ENCODE results near the gene PGM5. TPM values are rescaled to one million over a fixed set of nuclear protein-coding genes. Genes with fewer than 3 reads are reported as not detected.
"Not testable (repeated sequence)": the region's sequence is repeated elsewhere in the genome, so short reads cannot be mapped to it uniquely, and the experiment has no call there.

The PGM5 gene
- total RNA-seq = 35.2 and 38.8 TPM in 2 replicates
- polyA plus RNA-seq = 2.5 and 4.0 TPM in 2 replicates

DNA sequence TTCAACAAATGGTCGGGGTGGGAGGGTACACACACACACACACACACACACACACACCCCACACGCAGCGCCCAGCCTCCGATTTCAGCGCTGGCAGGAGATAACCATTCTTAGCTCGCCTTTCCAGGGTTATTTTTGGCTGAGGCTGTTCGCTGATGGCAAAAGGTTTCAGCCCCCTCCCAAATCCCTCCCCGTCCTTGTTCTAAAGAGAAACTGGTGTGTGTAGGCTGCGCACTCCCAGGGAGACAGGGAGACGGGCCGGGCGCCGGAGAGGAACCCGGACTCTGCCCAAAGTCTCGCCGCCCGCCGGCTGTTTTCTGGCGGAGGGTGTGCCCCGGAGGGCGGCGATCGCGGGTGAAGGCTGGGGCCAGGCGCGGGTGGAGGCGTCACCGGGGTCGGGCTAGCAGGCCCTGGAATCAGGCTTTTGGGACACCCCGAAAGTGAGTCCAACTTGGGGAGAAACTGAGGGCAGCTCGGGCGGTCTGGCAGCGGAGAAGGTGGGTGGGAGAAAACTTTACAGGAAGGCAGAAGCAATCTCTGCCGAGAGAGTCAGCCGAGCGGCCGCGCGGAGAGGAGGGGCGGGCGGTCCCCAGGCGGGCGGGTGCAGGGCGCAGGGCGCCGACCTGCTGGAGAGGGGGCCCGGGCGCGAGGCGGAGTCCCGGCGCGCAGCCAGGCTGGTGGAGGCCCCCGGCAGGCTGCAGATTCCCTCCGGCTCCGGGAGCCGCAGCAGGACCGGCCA, at the start of gene PGM5:
Gene PGM5 (plus strand): TSS at position 232 of the 739 bp plus-strand sequence. CDS start 517 bp downstream, outside the sequence.
- H3K4me3 ChIP-seq = peak within 1 kb of the TSS; percentile 96
- H3K9me2 ChIP-seq (replicated peaks; ENCODE audit: insufficient read depth); H3K4me1 ChIP-seq (ENCODE audit: insufficient read depth); H3K9me3 ChIP-seq (ENCODE audit: low read depth); H4K20me1 ChIP-seq (ENCODE audit: insufficient read depth, poor library complexity, severe bottlenecking); H3K27me3 ChIP-seq; H3K79me2 ChIP-seq; H3K36me3 ChIP-seq (replicated peaks; ENCODE audit: insufficient read depth, low read depth): not testable (repeated sequence)
- peak within 1 kb of the TSS; percentile 77 for H3K27ac ChIP-seq
- H3K4me2 ChIP-seq = peak within 1 kb of the TSS; percentile 81
- peak; percentile 23 for DNase-seq (ENCODE audit: low spot score)
- peak within 1 kb of the TSS; percentile 87 for H2AFZ ChIP-seq
- 4% methylated on average over 39 of the region's 58 CpGs for WGBS (ENCODE audit: low lambda C conversion rate, missing lambda C conversion rate)

DNA sequence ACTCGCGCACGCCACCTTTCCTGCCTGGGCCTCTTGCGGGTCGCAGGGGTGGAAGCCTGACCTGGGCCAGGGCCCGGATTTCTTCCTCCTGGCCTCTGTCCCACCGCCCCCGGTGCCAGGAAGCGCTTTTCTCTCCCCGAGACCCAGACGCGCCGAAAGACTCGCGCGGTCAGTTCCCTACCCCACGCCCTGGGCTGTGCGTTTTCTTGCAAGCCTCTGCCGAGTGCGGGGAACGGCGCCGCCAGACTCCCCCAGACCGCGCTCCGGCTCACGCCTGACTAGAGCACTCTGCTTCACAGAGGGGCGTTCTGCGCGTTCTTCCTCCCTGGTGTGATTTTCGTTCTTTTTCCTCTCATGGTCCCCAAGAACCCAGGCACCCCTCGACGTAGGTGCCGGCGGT, 49.3 kb upstream of the PGM5 start:
- not testable (repeated sequence) for DNase-seq (ENCODE audit: low spot score); H3K9me2 ChIP-seq (replicated peaks; ENCODE audit: insufficient read depth); H3K27me3 ChIP-seq; H3K27ac ChIP-seq; H3K4me1 ChIP-seq (ENCODE audit: insufficient read depth); H3K79me2 ChIP-seq; H4K20me1 ChIP-seq (ENCODE audit: insufficient read depth, poor library complexity, severe bottlenecking); H3K36me3 ChIP-seq (replicated peaks; ENCODE audit: insufficient read depth, low read depth); H3K4me2 ChIP-seq; H3K9me3 ChIP-seq (ENCODE audit: low read depth); H3K4me3 ChIP-seq; H2AFZ ChIP-seq
- 35% methylated on average over 19 of the region's 35 CpGs for WGBS (ENCODE audit: low lambda C conversion rate, missing lambda C conversion rate)
- TF ChIP-seq EZH2 (IDR thresholded peaks at IDR 0.05; ENCODE audit: borderline replicate concordance) = peak; percentile 82
- TF ChIP-seq EZH2phosphoT487 (IDR thresholded peaks at IDR 0.05; ENCODE audit: low read depth, severe bottlenecking, unreplicated experiment) = peak; percentile 33

DNA sequence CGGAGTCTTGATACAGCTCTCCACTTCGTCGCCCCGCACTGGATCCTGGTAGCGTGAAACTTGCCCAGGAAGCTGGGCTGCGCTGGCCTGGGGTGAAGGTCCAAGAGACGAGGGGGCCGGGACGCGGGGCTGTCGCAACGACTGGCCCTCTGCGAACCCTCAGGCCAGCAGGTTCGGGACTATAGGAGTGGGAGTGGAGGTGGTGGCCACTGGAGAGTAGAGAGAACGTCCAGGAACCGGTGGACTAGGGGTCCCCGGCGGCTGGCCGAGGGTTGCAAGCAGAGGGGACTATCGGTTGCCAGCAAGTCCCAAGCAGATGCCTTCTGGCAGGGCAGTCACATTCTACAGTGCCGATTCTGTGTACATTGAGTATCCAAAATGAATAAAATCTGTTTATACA, 48.8 kb upstream of the PGM5 start:
- DNase-seq (ENCODE audit: low spot score); H3K27me3 ChIP-seq; H2AFZ ChIP-seq; H4K20me1 ChIP-seq (ENCODE audit: insufficient read depth, poor library complexity, severe bottlenecking); H3K27ac ChIP-seq; H3K9me3 ChIP-seq (ENCODE audit: low read depth); H3K4me2 ChIP-seq; H3K36me3 ChIP-seq (replicated peaks; ENCODE audit: insufficient read depth, low read depth); H3K4me3 ChIP-seq; H3K79me2 ChIP-seq; H3K4me1 ChIP-seq (ENCODE audit: insufficient read depth); H3K9me2 ChIP-seq (replicated peaks; ENCODE audit: insufficient read depth): not testable (repeated sequence)
- 41% methylated on average over 20 of the region's 21 CpGs for WGBS (ENCODE audit: low lambda C conversion rate, missing lambda C conversion rate)

DNA sequence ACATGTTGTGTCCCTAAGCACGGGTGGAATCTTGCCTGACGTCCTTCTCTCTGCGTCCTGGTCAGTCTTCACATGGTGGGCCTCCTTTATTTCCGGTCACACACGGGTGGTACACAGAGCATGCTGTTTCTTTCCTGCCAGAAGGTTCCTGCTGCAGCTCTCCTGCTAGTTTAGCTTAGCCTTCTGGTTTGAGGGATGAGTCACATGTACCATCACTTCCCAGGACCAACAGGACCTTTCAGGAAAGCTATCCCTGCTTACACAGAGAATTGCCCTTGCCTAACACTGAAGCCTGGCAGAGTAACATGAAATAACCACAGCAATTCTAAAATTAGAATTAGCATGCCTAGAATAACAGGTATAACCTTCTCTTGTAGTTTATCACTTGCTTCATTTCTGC, 45.2 kb upstream of the PGM5 start:
- not testable (repeated sequence) for H2AFZ ChIP-seq; H3K9me3 ChIP-seq (ENCODE audit: low read depth); H3K27ac ChIP-seq; H3K4me2 ChIP-seq; H3K9me2 ChIP-seq (replicated peaks; ENCODE audit: insufficient read depth); H3K4me3 ChIP-seq; H3K36me3 ChIP-seq (replicated peaks; ENCODE audit: insufficient read depth, low read depth); DNase-seq (ENCODE audit: low spot score); H3K79me2 ChIP-seq; H3K27me3 ChIP-seq; H4K20me1 ChIP-seq (ENCODE audit: insufficient read depth, poor library complexity, severe bottlenecking); H3K4me1 ChIP-seq (ENCODE audit: insufficient read depth)
- WGBS (ENCODE audit: low lambda C conversion rate, missing lambda C conversion rate) = no CpG with 5 or more reads among the region's 5 CpGs

DNA sequence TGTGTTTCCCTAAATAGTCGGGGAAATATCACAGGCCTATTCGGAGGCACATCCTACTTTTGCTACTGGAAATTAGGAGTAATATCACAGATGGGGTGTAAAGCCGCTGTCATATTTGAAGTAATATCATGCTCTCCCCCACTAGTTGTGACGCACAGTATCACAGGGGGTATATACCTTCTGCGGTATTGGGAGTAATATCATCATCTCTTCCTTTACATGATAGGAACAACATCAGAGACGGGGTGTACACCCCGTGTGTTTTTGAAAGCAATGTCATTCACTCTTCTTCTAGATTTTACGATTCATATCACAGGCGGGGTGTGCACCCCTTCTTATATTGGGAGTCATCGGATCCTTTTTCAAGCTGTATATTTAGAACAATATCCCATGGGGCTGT, 38.2 kb upstream of the PGM5 start:
- not testable (repeated sequence) for DNase-seq (ENCODE audit: low spot score); H3K4me1 ChIP-seq (ENCODE audit: insufficient read depth); H3K36me3 ChIP-seq (replicated peaks; ENCODE audit: insufficient read depth, low read depth); H2AFZ ChIP-seq; H3K4me3 ChIP-seq; H3K9me3 ChIP-seq (ENCODE audit: low read depth); H3K9me2 ChIP-seq (replicated peaks; ENCODE audit: insufficient read depth); H3K27ac ChIP-seq; H4K20me1 ChIP-seq (ENCODE audit: insufficient read depth, poor library complexity, severe bottlenecking); H3K79me2 ChIP-seq; H3K4me2 ChIP-seq; H3K27me3 ChIP-seq
- 83% methylated on average over 10 of the region's 10 CpGs for WGBS (ENCODE audit: low lambda C conversion rate, missing lambda C conversion rate)

DNA sequence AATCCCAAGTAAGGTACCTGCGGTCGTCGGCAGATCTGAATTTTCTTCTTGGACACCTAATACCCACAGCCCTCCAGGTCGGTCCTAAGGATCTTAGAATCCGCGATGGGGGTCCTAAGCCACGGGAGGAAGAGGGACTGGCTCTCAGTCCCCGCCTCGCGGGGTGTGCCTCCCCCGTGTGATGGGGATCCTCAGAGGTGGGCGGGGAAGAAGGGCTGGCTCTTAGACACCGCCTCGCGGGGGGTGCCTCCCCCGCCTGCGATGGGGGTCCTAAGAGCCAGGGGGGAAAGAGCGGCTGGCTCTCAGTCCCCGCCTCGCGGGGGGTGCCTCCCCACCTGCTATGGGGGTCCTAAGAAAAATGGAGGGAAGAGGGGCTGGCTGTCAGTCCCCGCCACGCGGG, 32.7 kb upstream of the PGM5 start:
- H3K27ac ChIP-seq; DNase-seq (ENCODE audit: low spot score); H3K36me3 ChIP-seq (replicated peaks; ENCODE audit: insufficient read depth, low read depth); H4K20me1 ChIP-seq (ENCODE audit: insufficient read depth, poor library complexity, severe bottlenecking); H3K79me2 ChIP-seq; H3K4me3 ChIP-seq; H3K9me2 ChIP-seq (replicated peaks; ENCODE audit: insufficient read depth); H3K27me3 ChIP-seq; H2AFZ ChIP-seq; H3K4me1 ChIP-seq (ENCODE audit: insufficient read depth); H3K4me2 ChIP-seq; H3K9me3 ChIP-seq (ENCODE audit: low read depth): not testable (repeated sequence)
- WGBS (ENCODE audit: low lambda C conversion rate, missing lambda C conversion rate) = 100% methylated on average over 4 of the region's 24 CpGs

DNA sequence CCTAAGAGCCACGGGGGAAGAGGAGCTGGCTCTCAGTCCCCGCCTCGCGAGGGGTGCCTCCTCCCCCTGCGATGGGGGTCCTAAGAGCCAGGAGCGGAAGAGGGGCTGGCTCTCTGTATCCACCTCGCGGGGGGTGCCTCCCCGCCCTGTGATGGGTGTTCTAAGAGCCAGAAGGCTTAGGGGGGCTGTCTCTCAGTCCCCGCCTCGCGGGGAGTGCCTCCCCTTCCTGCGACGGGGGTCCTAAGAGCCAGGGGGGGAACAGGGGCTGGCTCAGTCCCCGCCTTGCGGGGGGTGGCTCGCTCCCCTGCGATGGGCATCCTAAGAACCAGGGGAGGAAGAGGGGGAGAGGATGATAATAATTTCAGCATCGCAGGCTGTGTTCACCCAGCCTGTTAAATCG, 31.9 kb upstream of the PGM5 start:
- H4K20me1 ChIP-seq (ENCODE audit: insufficient read depth, poor library complexity, severe bottlenecking); H3K4me3 ChIP-seq; H3K79me2 ChIP-seq; H2AFZ ChIP-seq; H3K9me2 ChIP-seq (replicated peaks; ENCODE audit: insufficient read depth); H3K4me2 ChIP-seq; H3K27ac ChIP-seq; DNase-seq (ENCODE audit: low spot score); H3K9me3 ChIP-seq (ENCODE audit: low read depth); H3K4me1 ChIP-seq (ENCODE audit: insufficient read depth); H3K36me3 ChIP-seq (replicated peaks; ENCODE audit: insufficient read depth, low read depth); H3K27me3 ChIP-seq: not testable (repeated sequence)
- WGBS (ENCODE audit: low lambda C conversion rate, missing lambda C conversion rate) = no CpG with 5 or more reads among the region's 20 CpGs

DNA sequence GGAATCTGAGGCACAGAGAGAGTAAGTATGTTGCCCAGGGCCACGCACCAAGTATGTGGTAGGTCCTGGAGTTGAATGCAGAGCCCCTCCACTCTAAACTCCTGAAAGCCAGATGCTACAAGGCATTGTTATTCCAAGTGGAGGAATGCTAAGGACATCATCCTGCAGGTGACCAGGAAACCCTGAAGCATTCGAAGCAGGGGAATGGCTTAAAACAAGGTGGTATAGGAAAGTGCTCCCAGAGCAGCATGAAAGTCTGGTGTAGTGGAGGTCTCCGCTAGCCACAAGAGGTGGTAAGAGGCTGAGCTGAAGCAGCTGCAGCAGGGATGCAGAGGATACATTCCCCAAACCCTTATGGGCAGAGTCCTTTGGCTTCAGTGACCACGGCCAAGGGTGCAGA, 27.3 kb upstream of the PGM5 start:
- not testable (repeated sequence) for DNase-seq (ENCODE audit: low spot score); H3K9me3 ChIP-seq (ENCODE audit: low read depth); H3K4me2 ChIP-seq; H4K20me1 ChIP-seq (ENCODE audit: insufficient read depth, poor library complexity, severe bottlenecking); H3K4me1 ChIP-seq (ENCODE audit: insufficient read depth); H3K36me3 ChIP-seq (replicated peaks; ENCODE audit: insufficient read depth, low read depth); H3K27me3 ChIP-seq; H3K27ac ChIP-seq; H3K4me3 ChIP-seq; H2AFZ ChIP-seq; H3K79me2 ChIP-seq; H3K9me2 ChIP-seq (replicated peaks; ENCODE audit: insufficient read depth)
- 65% methylated on average over 2 of the region's 4 CpGs for WGBS (ENCODE audit: low lambda C conversion rate, missing lambda C conversion rate)

Measured in hepatocyte (in vitro differentiated cells).